Subcutaneous adipose tissue (tissue), 4 donors: ENCODE results near the gene ADAMTS14. TPM values are rescaled to one million over a fixed set of nuclear protein-coding genes. Genes with fewer than 3 reads are reported as not detected.

ENCODE experiments used
- CTCF ChIP-seq: fragments of 450-650 bp; IDR thresholded peaks from one replicate; pipeline ENCODE4 v1.5.1; 2016; ENCODE audit warnings: low read depth, mild to moderate bottlenecking, control low read depth, antibody characterized with exemption, moderate library complexity
- total RNA-seq, 4 donors: library from RNA; depleted of rRNA; stranded (reverse); fragments of >200 nt; gene quantifications; one replicate each; pipeline ENCODE4 v1.1.0, GENCODE V29; 2016

Gene ADAMTS14
- total RNA-seq, 4 donors from 2014 or later: not detected

- no peak for TF ChIP-seq CTCF
Measured at GRCh38 chr10:70714245-70714644, 41.9 kb downstream of the ADAMTS14 start.

- TF ChIP-seq CTCF: no peak
Measured at GRCh38 chr10:70714951-70715350, 42.6 kb downstream of the ADAMTS14 start.

- TF ChIP-seq CTCF: no peak
Measured at GRCh38 chr10:70715853-70716795, 43.8 kb downstream of the ADAMTS14 start.

- TF ChIP-seq CTCF: no peak
Measured at GRCh38 chr10:70722820-70723424, 50.6 kb downstream of the ADAMTS14 start.

- TF ChIP-seq CTCF: no peak
Measured at GRCh38 chr10:70723771-70724170, 51.5 kb downstream of the ADAMTS14 start.

GRCh38 chr10:70726909-70727495 is 54.7 kb downstream of the ADAMTS14 start:
- TF ChIP-seq CTCF: no peak

- TF ChIP-seq CTCF: no peak
Measured at GRCh38 chr10:70728328-70728727, 56.0 kb downstream of the ADAMTS14 start.
